K562 (cell line): ENCODE results near the gene A2ML1. TPM values are rescaled to one million over a fixed set of nuclear protein-coding genes. Genes with fewer than 3 reads are reported as not detected.

ENCODE experiments used
- BRD4 ChIP-seq: fragments of 200-600 bp; sonication (generic); IDR thresholded peaks from 2 replicates; pipeline ENCODE4 v1.6.1; 2017; ENCODE audit warnings: inconsistent platforms
- CC2D1A ChIP-seq: fragments of 450-650 bp; IDR thresholded peaks from 2 replicates; pipeline ENCODE4 v1.6.1; 2017; ENCODE audit warnings: mild to moderate bottlenecking
- CTBP1 ChIP-seq: fragments of 450-650 bp; IDR thresholded peaks from 2 replicates; pipeline ENCODE4 v1.6.1; 2016; ENCODE audit warnings: borderline replicate concordance
- DPF2 ChIP-seq: fragments of 450-650 bp; IDR thresholded peaks from 2 replicates; pipeline ENCODE4 v1.6.1; 2016
- ELF4 ChIP-seq: fragments of 450-650 bp; formaldehyde crosslinking; IDR thresholded peaks from 2 replicates; pipeline ENCODE4 v1.4.0; 2022; ENCODE audit warnings: missing genetic modification characterization
- HES1 ChIP-seq: fragments of 450-650 bp; IDR thresholded peaks from 2 replicates; pipeline ENCODE4 v1.6.1; 2016; ENCODE audit warnings: low read depth, mild to moderate bottlenecking, moderate library complexity
- HNRNPLL ChIP-seq: fragments of 200-400 bp; formaldehyde crosslinking; IDR thresholded peaks from 2 replicates; pipeline ENCODE4 v1.6.1; 2017; ENCODE audit warnings: low read length, low read depth, mild to moderate bottlenecking; ENCODE audit not compliant: poor library complexity, severe bottlenecking
- KDM1A ChIP-seq, 2 experiments: fragments of 450-650 bp; IDR thresholded peaks; 2 replicates each; pipeline ENCODE4 v1.6.1; 2016; ENCODE audit warnings: mild to moderate bottlenecking in 2 of 2
- MCM3 ChIP-seq: fragments of 450-650 bp; IDR thresholded peaks from 2 replicates; pipeline ENCODE4 v1.6.1; 2016
- MCM5 ChIP-seq: fragments of 450-650 bp; IDR thresholded peaks from 2 replicates; pipeline ENCODE4 v1.6.1; 2016; ENCODE audit warnings: low read depth
- MEIS2 ChIP-seq: fragments of 450-650 bp; IDR thresholded peaks from 2 replicates; pipeline ENCODE4 v1.6.1; 2014; ENCODE audit warnings: mild to moderate bottlenecking; ENCODE audit not compliant: partially characterized antibody
- MYBL2 ChIP-seq, 2 experiments: fragments of 450-650 bp in 1 of 2; sonication (generic) in 1 of 2; formaldehyde crosslinking in 1 of 2; IDR thresholded peaks; 2 replicates each; pipeline versions ENCODE4 v1.6.1 to v1.8.1; 2017 to 2022; ENCODE audit warnings: borderline replicate concordance in 1 of 2, inconsistent platforms in 1 of 2, low read depth in 1 of 2, mild to moderate bottlenecking in 1 of 2, missing genetic modification reagents in 1 of 2, moderate library complexity in 1 of 2
- NCOR1 ChIP-seq: fragments of 450-650 bp; IDR thresholded peaks from 2 replicates; pipeline ENCODE4 v1.6.1; 2016; ENCODE audit warnings: mild to moderate bottlenecking, moderate library complexity
- NR3C1 ChIP-seq: sonication (generic); formaldehyde crosslinking; IDR thresholded peaks from 2 replicates; pipeline ENCODE4 v1.8.1; 2022; ENCODE audit warnings: missing genetic modification reagents
- NUFIP1 ChIP-seq: fragments of 450-650 bp; IDR thresholded peaks from 2 replicates; pipeline ENCODE4 v1.6.1; 2018; ENCODE audit not compliant: partially characterized antibody
- RBM17 ChIP-seq: fragments of 200-400 bp; formaldehyde crosslinking; IDR thresholded peaks from 2 replicates; pipeline ENCODE4 v1.6.1; 2017; ENCODE audit warnings: low read depth, mild to moderate bottlenecking, low read length, borderline replicate concordance
- SAP30 ChIP-seq: fragments of 200-600 bp; sonication (generic); IDR thresholded peaks from 2 replicates; pipeline ENCODE4 v1.6.1; 2012; ENCODE audit warnings: borderline replicate concordance, low read depth, mild to moderate bottlenecking, moderate library complexity, low read length, control low read depth, inconsistent platforms; ENCODE audit not compliant: insufficient read depth, poor library complexity, severe bottlenecking
- TAL1 ChIP-seq: fragments of 450-650 bp; IDR thresholded peaks from 2 replicates; pipeline ENCODE4 v1.6.1; 2016; ENCODE audit warnings: mild to moderate bottlenecking
- TCFL5 ChIP-seq: fragments of 250-450 bp; sonication (Bioruptor Pico); conservative IDR thresholded peaks from 2 replicates; pipeline ENCODE4 v1.6.1; 2021; ENCODE audit warnings: mild to moderate bottlenecking, moderate library complexity, matching md5 sums
- USF2 ChIP-seq: sonication (generic); formaldehyde crosslinking; IDR thresholded peaks from 2 replicates; pipeline ENCODE4 v1.5.0; 2020; ENCODE audit warnings: missing genetic modification reagents
- ZBTB17 ChIP-seq: fragments of 450-650 bp; formaldehyde crosslinking; IDR thresholded peaks from 2 replicates; pipeline ENCODE4 v1.4.0; 2020; ENCODE audit warnings: mild to moderate bottlenecking
- ZFP1 ChIP-seq: fragments of 450-650 bp; formaldehyde crosslinking; IDR thresholded peaks from 2 replicates; pipeline ENCODE4 v1.4.0; 2020; ENCODE audit warnings: mild to moderate bottlenecking, mixed read lengths
- ZKSCAN1 ChIP-seq: fragments of 150-350 bp; IDR thresholded peaks from 2 replicates; pipeline ENCODE4 v1.6.1; 2016; ENCODE audit warnings: low read depth, low read length
- ZNF384 ChIP-seq: IDR thresholded peaks from 2 replicates; pipeline ENCODE4 v1.6.1; 2012; ENCODE audit warnings: low read depth, low read length, improper control_type of control experiment
- ZNF589 ChIP-seq: fragments of 200-800 bp; sonication (Bioruptor generic); IDR thresholded peaks from 2 replicates; pipeline ENCODE4 v1.6.1; 2016; ENCODE audit warnings: low read depth, missing genetic modification characterization, missing compliant biosample characterization
- polyA plus RNA-seq, 8 experiments: library from polyadenylated mRNA; depleted of rRNA in 4 of 8; stranded (reverse) in 5 of 8; unstranded in 3 of 8; fragments of >200 nt; fragmentation: Nextera tagmentation in 2 of 8; fragmentation: Illumina TruSeq in 1 of 8; extraction: Ambion mirVana in 2 of 8; extraction: Trizol in 1 of 8; gene quantifications; 2 replicates each; pipeline versions ENCODE4 v1.2.1 to v1.2.3, GENCODE V29; 2011 to 2014; ENCODE audit warnings: inconsistent platforms in 1 of 8, missing spikeins in 1 of 8
- total RNA-seq, 7 experiments: library from RNA; depleted of rRNA in 6 of 7; stranded (reverse); fragments of >200 nt in 6 of 7; fragmentation: Illumina TruSeq in 2 of 7; extraction: Trizol in 2 of 7; gene quantifications; 2 replicates each; pipeline versions ENCODE4 v1.2.1 to v1.2.3, GENCODE V29; 2011 to 2021; ENCODE audit warnings: low replicate concordance in 1 of 7
- TF ChIP-seq, protein P1 (sequence below), 2 experiments: fragments of 450-650 bp in 1 of 2; sonication (generic) in 1 of 2; formaldehyde crosslinking; conservative IDR thresholded peaks; 2 replicates each; pipeline versions ENCODE4 v1.4.0 to v1.8.1; 2020 to 2022; ENCODE audit warnings: mild to moderate bottlenecking in 1 of 2, missing genetic modification reagents in 1 of 2
- TF ChIP-seq, protein P2 (sequence below): fragments of 250-450 bp; sonication (Bioruptor Pico); IDR thresholded peaks from 2 replicates; pipeline ENCODE4 v1.4.0; 2020; ENCODE audit warnings: mild to moderate bottlenecking, moderate library complexity
- TF ChIP-seq, protein P3 (sequence below): sonication (generic); formaldehyde crosslinking; IDR thresholded peaks from 2 replicates; pipeline ENCODE4 v1.9.0; 2022; ENCODE audit warnings: mild to moderate bottlenecking, missing genetic modification reagents

Gene A2ML1
- total and polyA plus RNA-seq, 9 of the 15 experiments (the other 6 are each of a cell fraction or from before 2014, with no cell fraction given) = 0.04 to 0.47 (median 0.13) TPM

- TF ChIP-seq, protein P1, sequence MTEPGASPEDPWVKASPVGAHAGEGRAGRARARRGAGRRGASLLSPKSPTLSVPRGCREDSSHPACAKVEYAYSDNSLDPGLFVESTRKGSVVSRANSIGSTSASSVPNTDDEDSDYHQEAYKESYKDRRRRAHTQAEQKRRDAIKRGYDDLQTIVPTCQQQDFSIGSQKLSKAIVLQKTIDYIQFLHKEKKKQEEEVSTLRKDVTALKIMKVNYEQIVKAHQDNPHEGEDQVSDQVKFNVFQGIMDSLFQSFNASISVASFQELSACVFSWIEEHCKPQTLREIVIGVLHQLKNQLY (CRISPR knock-in tag; conservative IDR thresholded peaks at IDR 0.05) = no peak
- TF ChIP-seq, protein P2, sequence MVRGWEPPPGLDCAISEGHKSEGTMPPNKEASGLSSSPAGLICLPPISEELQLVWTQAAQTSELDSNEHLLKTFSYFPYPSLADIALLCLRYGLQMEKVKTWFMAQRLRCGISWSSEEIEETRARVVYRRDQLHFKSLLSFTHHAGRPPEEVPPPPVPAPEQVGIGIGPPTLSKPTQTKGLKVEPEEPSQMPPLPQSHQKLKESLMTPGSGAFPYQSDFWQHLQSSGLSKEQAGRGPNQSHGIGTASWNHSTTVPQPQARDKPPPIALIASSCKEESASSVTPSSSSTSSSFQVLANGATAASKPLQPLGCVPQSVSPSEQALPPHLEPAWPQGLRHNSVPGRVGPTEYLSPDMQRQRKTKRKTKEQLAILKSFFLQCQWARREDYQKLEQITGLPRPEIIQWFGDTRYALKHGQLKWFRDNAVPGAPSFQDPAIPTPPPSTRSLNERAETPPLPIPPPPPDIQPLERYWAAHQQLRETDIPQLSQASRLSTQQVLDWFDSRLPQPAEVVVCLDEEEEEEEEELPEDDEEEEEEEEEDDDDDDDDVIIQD (CRISPR knock-in tag) = no peak
- no peak for TF ChIP-seq TCFL5 (CRISPR knock-in tag)
- no peak for TF ChIP-seq NR3C1 (CRISPR knock-in tag)
- TF ChIP-seq MCM3 = no peak
- no peak for TF ChIP-seq CTBP1
- TF ChIP-seq TAL1 = peak; percentile 87
- TF ChIP-seq CC2D1A = peak; percentile 55; the same call in 1 of the 2 replicates
- no peak for TF ChIP-seq ZNF589 (CRISPR knock-in tag)
- TF ChIP-seq USF2 (CRISPR knock-in tag) = no peak
- TF ChIP-seq HES1 = no peak
- TF ChIP-seq ZNF384 = peak; percentile 67
- no peak for TF ChIP-seq ZKSCAN1
- TF ChIP-seq ELF4 (CRISPR knock-in tag) = no peak
- TF ChIP-seq DPF2 = peak; percentile 69; the same call in 1 of the 2 replicates
- TF ChIP-seq, protein P3, sequence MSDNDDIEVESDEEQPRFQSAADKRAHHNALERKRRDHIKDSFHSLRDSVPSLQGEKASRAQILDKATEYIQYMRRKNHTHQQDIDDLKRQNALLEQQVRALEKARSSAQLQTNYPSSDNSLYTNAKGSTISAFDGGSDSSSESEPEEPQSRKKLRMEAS (CRISPR knock-in tag) = no peak
- TF ChIP-seq MCM5 = no peak
- TF ChIP-seq NCOR1 = peak; percentile 85
- TF ChIP-seq MEIS2 = no peak
- TF ChIP-seq NUFIP1 = no peak
- no peak for TF ChIP-seq MYBL2 (IDR thresholded peaks at IDR 0.05; ENCODE audit: low read depth)
- no peak for TF ChIP-seq MYBL2 (CRISPR knock-in tag; IDR thresholded peaks at IDR 0.05; ENCODE audit: borderline replicate concordance)
- TF ChIP-seq ZBTB17 (CRISPR knock-in tag) = no peak
- TF ChIP-seq ZFP1 (CRISPR knock-in tag) = no peak
- TF ChIP-seq RBM17 = no peak
- no peak for TF ChIP-seq HNRNPLL
- TF ChIP-seq KDM1A (IDR thresholded peaks at IDR 0.05) = peak; percentile 18 to 71; a peak in 2 of 4 replicates
- TF ChIP-seq BRD4 = no peak
- no peak for TF ChIP-seq SAP30
These were observed 5.9 kb upstream of the A2ML1 start (continued) for GRCh38 chr12:8816448-8817050.
